HG02798 (cell line): ENCODE data around the gene CR1L.
"Not testable (repeated sequence)": the region's sequence is repeated elsewhere in the genome, so short reads cannot be mapped to it uniquely, and the experiment has no call there.

Experiments
- ATAC-seq: cut with Tn5 transposase; IDR thresholded peaks from one replicate; pipeline ENCODE4 v1.9.1; 2021; ENCODE audit warnings: mild to moderate bottlenecking; ENCODE audit not compliant: unreplicated experiment, poor library complexity

The CR1L gene

GRCh38 chr1:207766569-207766968 lies 121.6 kb downstream of the CR1L start:
- ATAC-seq, result no peak

- not testable (repeated sequence) for ATAC-seq
Observed at GRCh38 chr1:207770514-207770913, 125.6 kb downstream of the CR1L start.
